HepG2 (cell line): ENCODE measurements around the gene SERPINB6. TPM values are rescaled to one million over a fixed set of nuclear protein-coding genes. Genes with fewer than 3 reads are reported as not detected.
A peak's percentile ranks its signal among the peaks of the same experiment; 100 is the strongest.

Experiments used
- ESRRA ChIP-seq: sonication (generic); formaldehyde crosslinking; IDR thresholded peaks from 2 replicates; pipeline ENCODE4 v1.5.1; 2020; ENCODE audit warnings: mild to moderate bottlenecking, low read depth, missing genetic modification reagents
- ETV6 ChIP-seq: sonication (generic); formaldehyde crosslinking; conservative IDR thresholded peaks from 2 replicates; pipeline ENCODE4 v1.4.0; 2020; ENCODE audit warnings: missing genetic modification reagents
- FOXM1 ChIP-seq: sonication (generic); formaldehyde crosslinking; IDR thresholded peaks from 2 replicates; pipeline ENCODE4 v1.5.0; 2020; ENCODE audit warnings: missing genetic modification reagents
- KLF6 ChIP-seq: IDR thresholded peaks from 2 replicates; pipeline ENCODE4 v1.8.0; 2016; ENCODE audit warnings: missing biosample characterization, missing genetic modification reagents
- MLX ChIP-seq: IDR thresholded peaks from 2 replicates; pipeline ENCODE4 v1.6.1; 2016
- MTF1 ChIP-seq: sonication (generic); formaldehyde crosslinking; IDR thresholded peaks from 2 replicates; pipeline ENCODE4 v1.5.0; 2020; ENCODE audit warnings: missing genetic modification reagents
- MYPOP ChIP-seq: sonication (generic); formaldehyde crosslinking; IDR thresholded peaks from 2 replicates; pipeline ENCODE4 v1.8.1; 2023; ENCODE audit warnings: mild to moderate bottlenecking, moderate library complexity, missing genetic modification reagents
- NKX3-1 ChIP-seq: sonication (generic); formaldehyde crosslinking; IDR thresholded peaks from 2 replicates; pipeline ENCODE4 v1.5.0; 2020; ENCODE audit warnings: missing genetic modification reagents
- PHF21A ChIP-seq: sonication (generic); formaldehyde crosslinking; IDR thresholded peaks from 2 replicates; pipeline ENCODE4 v1.5.0; 2020; ENCODE audit warnings: mild to moderate bottlenecking, missing genetic modification reagents
- PITX1 ChIP-seq: sonication (generic); formaldehyde crosslinking; IDR thresholded peaks from 2 replicates; pipeline ENCODE4 v1.5.1; 2020; ENCODE audit warnings: mild to moderate bottlenecking, missing genetic modification reagents
- RBM39 ChIP-seq: fragments of 200-400 bp; formaldehyde crosslinking; IDR thresholded peaks from one replicate; pipeline ENCODE4 v1.6.1; 2018; ENCODE audit warnings: antibody characterized with exemption, mild to moderate bottlenecking, low read depth, low read length; ENCODE audit not compliant: poor library complexity, severe bottlenecking
- RORA ChIP-seq: sonication (generic); formaldehyde crosslinking; IDR thresholded peaks from 2 replicates; pipeline ENCODE4 v1.5.0; 2020; ENCODE audit warnings: mild to moderate bottlenecking, missing genetic modification reagents, moderate library complexity
- SMAD9 ChIP-seq: sonication (generic); formaldehyde crosslinking; IDR thresholded peaks from 2 replicates; pipeline ENCODE4 v1.5.1; 2020; ENCODE audit warnings: mild to moderate bottlenecking, missing genetic modification reagents
- STAT6 ChIP-seq: sonication (generic); formaldehyde crosslinking; IDR thresholded peaks from 2 replicates; pipeline ENCODE4 v1.4.0; 2020; ENCODE audit warnings: missing genetic modification reagents, mild to moderate bottlenecking, borderline replicate concordance
- YEATS4 ChIP-seq: sonication (generic); formaldehyde crosslinking; IDR thresholded peaks from 2 replicates; pipeline ENCODE4 v1.4.0; 2020; ENCODE audit warnings: missing genetic modification reagents, borderline replicate concordance
- YY1 ChIP-seq: IDR thresholded peaks from 2 replicates; pipeline ENCODE4 v1.6.1; 2011; ENCODE audit warnings: low read length, low read depth, moderate library complexity, mild to moderate bottlenecking; ENCODE audit not compliant: insufficient read depth, insufficient replicate concordance
- ZBTB42 ChIP-seq: sonication (generic); formaldehyde crosslinking; IDR thresholded peaks from 2 replicates; pipeline ENCODE4 v1.5.0; 2020; ENCODE audit warnings: mild to moderate bottlenecking, missing genetic modification reagents
- ZNF317 ChIP-seq: sonication (generic); formaldehyde crosslinking; IDR thresholded peaks from 2 replicates; pipeline ENCODE4 v1.5.0; 2020; ENCODE audit warnings: mild to moderate bottlenecking, missing genetic modification reagents
- ZNF331 ChIP-seq: sonication (generic); formaldehyde crosslinking; IDR thresholded peaks from 2 replicates; pipeline ENCODE4 v1.4.0; 2020; ENCODE audit warnings: missing genetic modification reagents
- polyA plus RNA-seq, 8 experiments: library from polyadenylated mRNA; depleted of rRNA in 3 of 8; stranded (reverse) in 7 of 8; unstranded in 1 of 8; fragments of >200 nt; fragmentation: Illumina TruSeq in 4 of 8; extraction: Trizol in 4 of 8; gene quantifications; 2 replicates each; pipeline versions ENCODE4 v1.2.1 to v1.2.3, GENCODE V29; 2011 to 2016; ENCODE audit warnings: low read depth in 4 of 8, missing spikeins in 1 of 8, mixed read lengths in 1 of 8; ENCODE audit not compliant: insufficient read depth in 1 of 8
- total RNA-seq, 5 experiments: library from RNA; depleted of rRNA; stranded (reverse); fragments of >200 nt; fragmentation: Illumina TruSeq; extraction: Trizol; gene quantifications; 2 replicates each; pipeline ENCODE4 v1.2.3, GENCODE V29; 2016; ENCODE audit warnings: low read depth in 1 of 5
- TF ChIP-seq, protein P1 (sequence below): sonication (generic); formaldehyde crosslinking; IDR thresholded peaks from 2 replicates; pipeline ENCODE4 v1.5.1; 2020; ENCODE audit warnings: mild to moderate bottlenecking, moderate library complexity, missing genetic modification reagents
- TF ChIP-seq, protein P2 (sequence below): sonication (generic); formaldehyde crosslinking; IDR thresholded peaks from 2 replicates; pipeline ENCODE4 v1.4.0; 2020; ENCODE audit warnings: missing genetic modification reagents

SERPINB6 gene
- total and polyA plus RNA-seq, 2 of the 13 experiments (the other 11 are each of a cell fraction or from before 2014, with no cell fraction given), result 38.2 to 61.3 TPM

DNA sequence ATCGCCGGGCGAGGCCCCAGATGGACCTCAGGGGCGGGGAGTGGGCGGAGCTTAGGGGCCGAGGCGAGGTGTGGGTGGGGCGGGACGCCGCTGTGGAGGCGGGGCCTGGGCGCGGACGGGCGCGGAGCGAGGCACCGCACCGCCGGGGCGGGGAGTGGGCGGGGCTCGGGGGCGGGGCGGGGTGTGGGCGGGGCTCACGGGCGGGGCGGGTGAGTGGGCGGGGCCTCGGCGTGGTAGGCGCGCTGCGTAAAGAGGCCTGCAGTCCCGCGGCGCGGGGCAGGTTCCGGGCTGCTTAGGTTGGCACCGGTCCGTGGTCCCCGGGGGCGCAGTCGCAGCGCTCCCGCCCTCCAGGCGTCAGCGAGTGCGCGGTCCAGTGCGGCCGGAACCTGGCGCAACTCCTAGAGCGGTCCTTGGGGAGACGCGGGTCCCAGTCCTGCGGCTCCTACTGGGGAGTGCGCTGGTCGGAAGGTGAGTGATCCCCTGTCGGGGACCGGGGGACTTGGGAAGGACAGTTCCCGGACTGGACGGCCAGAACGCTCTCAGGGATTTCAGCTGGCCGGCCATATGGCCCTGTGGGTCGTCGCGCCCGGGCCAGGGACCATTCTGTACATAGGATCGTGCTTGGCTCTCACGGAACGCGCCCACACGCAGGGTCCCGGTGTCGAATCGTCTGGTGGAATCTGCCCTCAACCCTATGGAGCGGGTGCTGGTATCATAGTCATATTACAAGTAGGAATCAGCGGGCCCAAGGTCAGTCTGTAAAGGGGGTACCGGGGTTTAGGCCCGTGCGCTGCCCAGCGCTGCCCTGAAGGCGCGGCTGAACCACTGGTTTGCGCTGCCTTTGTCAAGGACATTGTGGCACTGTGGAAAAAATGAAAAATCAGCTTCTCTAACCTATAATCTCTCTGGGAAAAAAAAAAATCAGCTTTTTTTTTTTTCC is 28.5 kb upstream of the SERPINB6 start, which contains the start of gene NQO2 (continued):
- no peak for TF ChIP-seq MLX (CRISPR knock-in tag)
- no peak for TF ChIP-seq SMAD9 (CRISPR knock-in tag)
- TF ChIP-seq RORA (CRISPR knock-in tag), result no peak
- TF ChIP-seq MYPOP, result peak; percentile 97
- TF ChIP-seq, protein P1, sequence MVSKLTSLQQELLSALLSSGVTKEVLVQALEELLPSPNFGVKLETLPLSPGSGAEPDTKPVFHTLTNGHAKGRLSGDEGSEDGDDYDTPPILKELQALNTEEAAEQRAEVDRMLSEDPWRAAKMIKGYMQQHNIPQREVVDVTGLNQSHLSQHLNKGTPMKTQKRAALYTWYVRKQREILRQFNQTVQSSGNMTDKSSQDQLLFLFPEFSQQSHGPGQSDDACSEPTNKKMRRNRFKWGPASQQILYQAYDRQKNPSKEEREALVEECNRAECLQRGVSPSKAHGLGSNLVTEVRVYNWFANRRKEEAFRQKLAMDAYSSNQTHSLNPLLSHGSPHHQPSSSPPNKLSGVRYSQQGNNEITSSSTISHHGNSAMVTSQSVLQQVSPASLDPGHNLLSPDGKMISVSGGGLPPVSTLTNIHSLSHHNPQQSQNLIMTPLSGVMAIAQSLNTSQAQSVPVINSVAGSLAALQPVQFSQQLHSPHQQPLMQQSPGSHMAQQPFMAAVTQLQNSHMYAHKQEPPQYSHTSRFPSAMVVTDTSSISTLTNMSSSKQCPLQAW (CRISPR knock-in tag), result peak; percentile 8; the same call in 1 of the 2 replicates
- TF ChIP-seq, protein P2, sequence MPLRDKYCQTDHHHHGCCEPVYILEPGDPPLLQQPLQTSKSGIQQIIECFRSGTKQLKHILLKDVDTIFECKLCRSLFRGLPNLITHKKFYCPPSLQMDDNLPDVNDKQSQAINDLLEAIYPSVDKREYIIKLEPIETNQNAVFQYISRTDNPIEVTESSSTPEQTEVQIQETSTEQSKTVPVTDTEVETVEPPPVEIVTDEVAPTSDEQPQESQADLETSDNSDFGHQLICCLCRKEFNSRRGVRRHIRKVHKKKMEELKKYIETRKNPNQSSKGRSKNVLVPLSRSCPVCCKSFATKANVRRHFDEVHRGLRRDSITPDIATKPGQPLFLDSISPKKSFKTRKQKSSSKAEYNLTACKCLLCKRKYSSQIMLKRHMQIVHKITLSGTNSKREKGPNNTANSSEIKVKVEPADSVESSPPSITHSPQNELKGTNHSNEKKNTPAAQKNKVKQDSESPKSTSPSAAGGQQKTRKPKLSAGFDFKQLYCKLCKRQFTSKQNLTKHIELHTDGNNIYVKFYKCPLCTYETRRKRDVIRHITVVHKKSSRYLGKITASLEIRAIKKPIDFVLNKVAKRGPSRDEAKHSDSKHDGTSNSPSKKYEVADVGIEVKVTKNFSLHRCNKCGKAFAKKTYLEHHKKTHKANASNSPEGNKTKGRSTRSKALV (CRISPR knock-in tag), result peak; percentile 86
- 0 out of 2 replicates have a peak, but pooled peaks have one; percentile 9 for TF ChIP-seq YEATS4 (CRISPR knock-in tag)
- peak; percentile 91; the same call in 1 of the 2 replicates for TF ChIP-seq ZBTB42
- peak; percentile 74 for TF ChIP-seq RBM39
- peak; percentile 83 for TF ChIP-seq ZNF331 (CRISPR knock-in tag)
- TF ChIP-seq PITX1 (CRISPR knock-in tag), result no peak
- no peak; the same call in 1 of the 2 replicates for TF ChIP-seq PHF21A
- TF ChIP-seq KLF6, result peak; percentile 79; the same call in 1 of the 2 replicates
- TF ChIP-seq YY1, result peak; percentile 64
- no peak for TF ChIP-seq ESRRA (CRISPR knock-in tag)
- TF ChIP-seq MTF1 (CRISPR knock-in tag), result no peak
- no peak for TF ChIP-seq FOXM1 (CRISPR knock-in tag)
- peak; percentile 59 for TF ChIP-seq ZNF317 (CRISPR knock-in tag)
- TF ChIP-seq ETV6 (CRISPR knock-in tag), result peak; percentile 86
- TF ChIP-seq NKX3-1, result no peak; the same call in 1 of the 2 replicates
- TF ChIP-seq STAT6, result no peak
